ENCODE measurements around the gene BIRC6. TPM values are rescaled to one million over a fixed set of nuclear protein-coding genes. Genes with fewer than 3 reads are reported as not detected.

Gene BIRC6
- total and polyA plus RNA-seq, 2 donors (not counting 1 experiment from before 2014, with no cell fraction given) = 41.7 to 166 TPM

- no peaks in the 10 kb centered on the region for H3K27me3 ChIP-seq (replicated peaks in 1 of 4; ENCODE audit: control extremely low read depth in 1 of 4, control insufficient read depth in 3 of 4, insufficient read depth in 4 of 4, low read length in 3 of 4)
- no peak overlapping the region for H3K27ac Mint-ChIP-seq
- H3K36me3 ChIP-seq (replicated peaks in 1 of 2; ENCODE audit: control extremely low read depth in 1 of 2, control insufficient read depth in 1 of 2, extremely low read depth in 1 of 2, insufficient read depth in 2 of 2, low read length in 1 of 2) = peaks cover 11 to 48% of the 10 kb centered on the region in 2 experiments
- ChIA-PET POLR2A (no interaction called here), CTCF (no interaction called here)
- no peak overlapping the region for H3K27ac ChIP-seq (ENCODE audit: low read length in 2 of 2)
- WGBS (ENCODE audit: insufficient coverage) = no CpG with 5 or more reads among the region's 5 CpGs
- H3K9me3 Mint-ChIP-seq (ENCODE audit: insufficient read depth) = no peaks in the 10 kb centered on the region
- H3K79me2 ChIP-seq (ENCODE audit: control insufficient read depth, insufficient read depth, low read length) = no peaks in the 10 kb centered on the region
- no peak for DNase-seq
- ATAC-seq (ENCODE audit: low read depth) = no peak
- H3K4me1 ChIP-seq (ENCODE audit: control insufficient read depth in 2 of 2, insufficient read depth in 2 of 2, low read length in 2 of 2) = no peaks in the 10 kb centered on the region
- no peak for TF ChIP-seq EZH2 (IDR thresholded peaks at IDR 0.05; ENCODE audit: borderline replicate concordance, insufficient read depth, low read depth, low read length, poor library complexity, severe bottlenecking)
- TF ChIP-seq CTCF (IDR thresholded peaks at IDR 0.05) = no peak
- H3K27me3 Mint-ChIP-seq = no peaks in the 10 kb centered on the region
- no peak overlapping the region for H3K4me3 ChIP-seq (ENCODE audit: control extremely low read depth in 1 of 5, extremely low read depth in 1 of 5, insufficient read depth in 1 of 5, low read depth in 2 of 5, low read length in 4 of 5)
- H4K20me1 ChIP-seq (ENCODE audit: control insufficient read depth, insufficient read depth, low read length, poor library complexity, severe bottlenecking) = no peaks in the 10 kb centered on the region
- H3K4me1 Mint-ChIP-seq = peaks cover 2% of the 10 kb centered on the region
- no peaks in the 10 kb centered on the region for H3K9me3 ChIP-seq (ENCODE audit: control extremely low read depth in 1 of 3, control insufficient read depth in 2 of 3, insufficient read depth in 1 of 3, low read length in 2 of 3)
- intact Hi-C loops (cut with micrococcal nuclease) = no loop called here
- H3K4me3 Mint-ChIP-seq = no peak overlapping the region
- no peak overlapping the region for H2AFZ ChIP-seq (ENCODE audit: insufficient read depth, low read depth, low read length, poor library complexity, severe bottlenecking)
- H3K4me2 ChIP-seq (replicated peaks; ENCODE audit: low read depth, low read length, poor library complexity, severe bottlenecking) = no peak overlapping the region
- H3K9ac ChIP-seq (ENCODE audit: low read length) = no peak overlapping the region
These were observed 42.4 kb downstream of the BIRC6 start for GRCh38 chr2:32399221-32399620.

- H3K27me3 ChIP-seq (replicated peaks in 1 of 4; ENCODE audit: control extremely low read depth in 1 of 4, control insufficient read depth in 3 of 4, insufficient read depth in 4 of 4, low read length in 3 of 4) = no peaks in the 10 kb centered on the region
- DNase-seq = no peak
- peaks cover 2% of the 10 kb centered on the region for H3K4me1 Mint-ChIP-seq
- H3K4me3 Mint-ChIP-seq = no peak overlapping the region
- ChIA-PET CTCF (no interaction called here), POLR2A (no interaction called here)
- no peaks in the 10 kb centered on the region for H4K20me1 ChIP-seq (ENCODE audit: control insufficient read depth, insufficient read depth, low read length, poor library complexity, severe bottlenecking)
- TF ChIP-seq EZH2 (IDR thresholded peaks at IDR 0.05; ENCODE audit: borderline replicate concordance, insufficient read depth, low read depth, low read length, poor library complexity, severe bottlenecking) (no peak), CTCF (IDR thresholded peaks at IDR 0.05) (no peak)
- no peak overlapping the region for H3K9ac ChIP-seq (ENCODE audit: low read length)
- H3K4me1 ChIP-seq (ENCODE audit: control insufficient read depth in 2 of 2, insufficient read depth in 2 of 2, low read length in 2 of 2) = no peaks in the 10 kb centered on the region
- H3K79me2 ChIP-seq (ENCODE audit: control insufficient read depth, insufficient read depth, low read length) = peaks cover 16% of the 10 kb centered on the region
- ATAC-seq (ENCODE audit: low read depth) = no peak
- no peaks in the 10 kb centered on the region for H3K9me3 ChIP-seq (ENCODE audit: control extremely low read depth in 1 of 3, control insufficient read depth in 2 of 3, insufficient read depth in 1 of 3, low read length in 2 of 3)
- H3K27ac ChIP-seq (ENCODE audit: low read length in 2 of 2) = peak overlapping the region in 1 of 2 donors; percentile 33
- peaks cover 6 to 44% of the 10 kb centered on the region in 2 experiments for H3K36me3 ChIP-seq (replicated peaks in 1 of 2; ENCODE audit: control extremely low read depth in 1 of 2, control insufficient read depth in 1 of 2, extremely low read depth in 1 of 2, insufficient read depth in 2 of 2, low read length in 1 of 2)
- no peaks in the 10 kb centered on the region for H3K27me3 Mint-ChIP-seq
- H3K4me2 ChIP-seq (replicated peaks; ENCODE audit: low read depth, low read length, poor library complexity, severe bottlenecking) = no peak overlapping the region
- no peak overlapping the region for H2AFZ ChIP-seq (ENCODE audit: insufficient read depth, low read depth, low read length, poor library complexity, severe bottlenecking)
- H3K9me3 Mint-ChIP-seq (ENCODE audit: insufficient read depth) = no peaks in the 10 kb centered on the region
- intact Hi-C loops (cut with micrococcal nuclease) = no loop called here
- no peak overlapping the region for H3K27ac Mint-ChIP-seq
- no peak overlapping the region for H3K4me3 ChIP-seq (ENCODE audit: control extremely low read depth in 1 of 5, extremely low read depth in 1 of 5, insufficient read depth in 1 of 5, low read depth in 2 of 5, low read length in 4 of 5)
These were observed 45.3 kb downstream of the BIRC6 start for GRCh38 chr2:32402091-32402490.
